22Rv1 (cell line): ENCODE results near the gene UMPS.

Experiments
- ZFX ChIP-seq: fragments of 450-650 bp; IDR thresholded peaks from 2 replicates; pipeline ENCODE4 v1.6.1; 2017; ENCODE audit warnings: antibody characterized with exemption, borderline replicate concordance
- TF ChIP-seq, protein P1 (sequence below): fragments of 450-650 bp; IDR thresholded peaks from 2 replicates; pipeline ENCODE4 v1.5.1; 2017; ENCODE audit warnings: mild to moderate bottlenecking

DNA sequence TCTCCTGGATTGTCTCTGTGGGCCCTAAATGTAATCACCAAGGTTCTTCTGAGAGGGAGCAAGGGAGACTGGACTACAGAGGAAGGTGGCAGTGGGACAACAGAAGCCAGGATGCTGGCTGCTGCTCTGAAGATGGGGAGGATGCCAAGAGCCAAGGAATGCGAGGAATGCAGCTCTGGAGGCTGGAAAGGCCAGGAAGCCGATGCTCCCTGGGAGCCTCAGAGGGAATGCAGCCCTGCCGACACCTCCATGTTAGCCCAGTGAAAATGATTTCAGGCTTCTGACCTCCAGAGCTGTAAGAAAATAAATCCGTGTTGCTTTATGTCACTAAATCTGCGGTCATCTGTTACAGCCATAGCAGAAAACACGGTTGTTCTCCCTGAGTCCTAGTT lies 44.1 kb downstream of the UMPS start:
- TF ChIP-seq, protein P1, sequence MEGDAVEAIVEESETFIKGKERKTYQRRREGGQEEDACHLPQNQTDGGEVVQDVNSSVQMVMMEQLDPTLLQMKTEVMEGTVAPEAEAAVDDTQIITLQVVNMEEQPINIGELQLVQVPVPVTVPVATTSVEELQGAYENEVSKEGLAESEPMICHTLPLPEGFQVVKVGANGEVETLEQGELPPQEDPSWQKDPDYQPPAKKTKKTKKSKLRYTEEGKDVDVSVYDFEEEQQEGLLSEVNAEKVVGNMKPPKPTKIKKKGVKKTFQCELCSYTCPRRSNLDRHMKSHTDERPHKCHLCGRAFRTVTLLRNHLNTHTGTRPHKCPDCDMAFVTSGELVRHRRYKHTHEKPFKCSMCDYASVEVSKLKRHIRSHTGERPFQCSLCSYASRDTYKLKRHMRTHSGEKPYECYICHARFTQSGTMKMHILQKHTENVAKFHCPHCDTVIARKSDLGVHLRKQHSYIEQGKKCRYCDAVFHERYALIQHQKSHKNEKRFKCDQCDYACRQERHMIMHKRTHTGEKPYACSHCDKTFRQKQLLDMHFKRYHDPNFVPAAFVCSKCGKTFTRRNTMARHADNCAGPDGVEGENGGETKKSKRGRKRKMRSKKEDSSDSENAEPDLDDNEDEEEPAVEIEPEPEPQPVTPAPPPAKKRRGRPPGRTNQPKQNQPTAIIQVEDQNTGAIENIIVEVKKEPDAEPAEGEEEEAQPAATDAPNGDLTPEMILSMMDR = no peak
- no peak for TF ChIP-seq ZFX
